CD4-positive, alpha-beta T cell (primary cell): ENCODE measurements around the gene SYNE1. TPM values are rescaled to one million over a fixed set of nuclear protein-coding genes. Genes with fewer than 3 reads are reported as not detected.

Source experiments
- ATAC-seq: fragments of 200-7000 bp; cut with Tn5 transposase; one replicate; pipeline ENCODE4 v1.10.0; 2022; ENCODE audit warnings: mild to moderate bottlenecking; ENCODE audit not compliant: poor library complexity
- CTCF ChIA-PET: fragments of 350-600 bp; sonication (Branson Sonifier 250); formaldehyde crosslinking; loops from one replicate; lab custom pipeline; 2021; ENCODE audit warnings: antibody characterized with exemption, inconsistent platforms; lab: Charles Lee
- POLR2A ChIA-PET: fragments of 350-600 bp; sonication (Branson Sonifier 250); formaldehyde crosslinking; loops from one replicate; lab custom pipeline; 2021; ENCODE audit warnings: antibody characterized with exemption, inconsistent platforms; lab: Charles Lee
- DNase-seq, 14 experiments: peaks; one replicate each; pipeline ENCODE4 v3.0.0-alpha.2; 2013 to 2020; ENCODE audit warnings: mixed read lengths in 2 of 14
- H3K27ac ChIP-seq, 2 donors: one replicate each; pipeline versions ENCODE4 v1.5.1 to v1.7.0; 2013; ENCODE audit warnings: low read length in 2 of 2, low read depth in 1 of 2, mild to moderate bottlenecking in 1 of 2
- H3K27me3 ChIP-seq, 2 experiments: 1 replicate in 1 of 2; 2 replicates in 1 of 2; pipeline versions ENCODE4 v1.6.1 to v1.7.0; 2013; ENCODE audit warnings: low read length in 2 of 2, control low read depth in 1 of 2, mild to moderate bottlenecking in 1 of 2, moderate library complexity in 1 of 2; ENCODE audit not compliant: insufficient read depth in 2 of 2, control insufficient read depth in 1 of 2
- H3K36me3 ChIP-seq: one replicate; pipeline ENCODE4 v1.6.1; 2013; ENCODE audit warnings: low read length, control low read depth; ENCODE audit not compliant: insufficient read depth
- H3K4me1 ChIP-seq: one replicate; pipeline ENCODE4 v1.6.1; 2013; ENCODE audit warnings: low read length, control low read depth; ENCODE audit not compliant: insufficient read depth
- H3K4me3 ChIP-seq: one replicate; pipeline ENCODE4 v1.5.1; 2013; ENCODE audit warnings: mild to moderate bottlenecking, low read length, moderate library complexity
- H3K9me3 ChIP-seq, 2 experiments: 1 replicate in 1 of 2; 2 replicates in 1 of 2; pipeline versions ENCODE4 v1.6.1 to v1.7.0; 2013; ENCODE audit warnings: low read length in 2 of 2, mild to moderate bottlenecking in 2 of 2, control low read depth in 1 of 2, moderate library complexity in 1 of 2; ENCODE audit not compliant: control insufficient read depth in 1 of 2, insufficient read depth in 1 of 2
- H3K27ac Mint-ChIP-seq: one replicate; pipeline ENCODE4 v1.8.0; 2020; ENCODE audit warnings: mixed read lengths
- H3K27me3 Mint-ChIP-seq: one replicate; pipeline ENCODE4 v1.8.0; 2021; ENCODE audit warnings: mixed read lengths
- H3K36me3 Mint-ChIP-seq: one replicate; pipeline ENCODE4 v1.8.0; 2021; ENCODE audit warnings: low read depth, mixed read lengths
- H3K4me1 Mint-ChIP-seq: one replicate; pipeline ENCODE4 v1.8.0; 2021; ENCODE audit warnings: low read depth, mixed read lengths
- H3K4me3 Mint-ChIP-seq: one replicate; pipeline ENCODE4 v1.8.0; 2020; ENCODE audit warnings: mild to moderate bottlenecking, mixed read lengths
- H3K9me3 Mint-ChIP-seq: one replicate; pipeline ENCODE4 v1.8.0; 2020; ENCODE audit warnings: mixed read lengths
- CTCF ChIP-seq: fragments of 200-600 bp; IDR thresholded peaks from one replicate; pipeline ENCODE4 v1.8.0; 2022; ENCODE audit warnings: antibody characterized with exemption, mild to moderate bottlenecking
- intact Hi-C, 2 experiments: fragments of 100-400 bp; cut with DNase I in 1 of 2; cut with micrococcal nuclease in 1 of 2; formaldehyde crosslinking; loops; one replicate each; pipeline versions ENCODE4 v1.15.1 to v1.9.0; 2023 to 2025; cut with DNase I, micrococcal nuclease
- total RNA-seq, 174 experiments: library from RNA in 2 of 174; stranded (reverse) in 2 of 174; gene quantifications; one replicate each; pipeline ENCODE4 v1.2.3 and lab custom pipeline; 2021 to 2026

Gene SYNE1
- total RNA-seq, 2 experiments from 2014 or later = 94.9 to 108 TPM

- Mint-ChIP-seq H3K36me3 (no peaks in the 10 kb centered on the region), H3K4me1 (no peaks in the 10 kb centered on the region), H3K9me3 (no peaks in the 10 kb centered on the region), H3K27me3 (peaks cover 6% of the 10 kb centered on the region), H3K4me3 (no peak overlapping the region), H3K27ac (no peak overlapping the region)
- Histone ChIP-seq H3K4me3 (no peak overlapping the region), H3K36me3 (no peaks in the 10 kb centered on the region), H3K4me1 (no peaks in the 10 kb centered on the region), H3K27me3 (no peaks in the 10 kb centered on the region), H3K27ac (no peak overlapping the region), H3K9me3 (peaks cover 0 to 3% of the 10 kb centered on the region in 2 experiments)
- POLR2A ChIA-PET = no interaction called here
- no peak for DNase-seq
- no peak for TF ChIP-seq CTCF
- intact Hi-C loops = no loop called here
- CTCF ChIA-PET = no interaction called here
- ATAC-seq = no peak
These were observed 195.3 kb downstream of the SYNE1 start for GRCh38 chr6:152441902-152442301.

- CTCF ChIA-PET = no interaction called here
- H3K4me3 ChIP-seq = no peak overlapping the region
- Mint-ChIP-seq H3K4me1 (no peaks in the 10 kb centered on the region), H3K36me3 (no peaks in the 10 kb centered on the region), H3K27me3 (no peaks in the 10 kb centered on the region), H3K4me3 (no peak overlapping the region), H3K27ac (no peak overlapping the region), H3K9me3 (no peaks in the 10 kb centered on the region)
- H3K27ac ChIP-seq = no peak overlapping the region
- H3K9me3 ChIP-seq = no peaks in the 10 kb centered on the region
- ATAC-seq (no peak), DNase-seq (no peak)
- no peaks in the 10 kb centered on the region for H3K27me3 ChIP-seq
- H3K36me3 ChIP-seq = no peaks in the 10 kb centered on the region
- TF ChIP-seq CTCF = no peak
- POLR2A ChIA-PET = no interaction called here
- no peaks in the 10 kb centered on the region for H3K4me1 ChIP-seq
- intact Hi-C loops = no loop called here
These were observed 201.3 kb downstream of the SYNE1 start for GRCh38 chr6:152435816-152436215.

- Mint-ChIP-seq H3K9me3 (no peaks in the 10 kb centered on the region), H3K4me1 (no peaks in the 10 kb centered on the region), H3K4me3 (no peak overlapping the region), H3K27ac (no peak overlapping the region), H3K36me3 (no peaks in the 10 kb centered on the region), H3K27me3 (peaks cover 4% of the 10 kb centered on the region)
- ChIA-PET POLR2A (no interaction called here), CTCF (no interaction called here)
- H3K27me3 ChIP-seq = no peaks in the 10 kb centered on the region
- no peak overlapping the region for H3K4me3 ChIP-seq
- H3K36me3 ChIP-seq = no peaks in the 10 kb centered on the region
- DNase-seq (no peak), ATAC-seq (no peak)
- intact Hi-C loops = no loop called here
- TF ChIP-seq CTCF = no peak
- H3K4me1 ChIP-seq = no peaks in the 10 kb centered on the region
- H3K9me3 ChIP-seq = no peaks in the 10 kb centered on the region
- H3K27ac ChIP-seq = no peak overlapping the region
These were observed 204.4 kb downstream of the SYNE1 start for GRCh38 chr6:152432758-152433157.
